Adrenal gland (tissue), 5 donors: ENCODE measurements around the gene FAM162B.

ENCODE experiments used
- POLR2A ChIP-seq, 2 donors: fragments of 450-650 bp; IDR thresholded peaks; one replicate each; pipeline ENCODE4 v1.6.1; 2017; ENCODE audit warnings: antibody characterized with exemption in 2 of 2, mild to moderate bottlenecking in 2 of 2, moderate library complexity in 1 of 2
- TF ChIP-seq, protein P1 (sequence below), 6 experiments: fragments of 450-650 bp in 4 of 6; fragments of 200-600 bp in 2 of 6; sonication (generic) in 1 of 6; IDR thresholded peaks; 1 replicate in 5 of 6; 2 replicates in 1 of 6; pipeline versions ENCODE4 v1.5.1 to v1.8.0; 2016 to 2021; ENCODE audit warnings: antibody characterized with exemption in 6 of 6, mild to moderate bottlenecking in 2 of 6, moderate library complexity in 1 of 6
- donor health status: DM: no; HTN: no; CAD: no.

DNA sequence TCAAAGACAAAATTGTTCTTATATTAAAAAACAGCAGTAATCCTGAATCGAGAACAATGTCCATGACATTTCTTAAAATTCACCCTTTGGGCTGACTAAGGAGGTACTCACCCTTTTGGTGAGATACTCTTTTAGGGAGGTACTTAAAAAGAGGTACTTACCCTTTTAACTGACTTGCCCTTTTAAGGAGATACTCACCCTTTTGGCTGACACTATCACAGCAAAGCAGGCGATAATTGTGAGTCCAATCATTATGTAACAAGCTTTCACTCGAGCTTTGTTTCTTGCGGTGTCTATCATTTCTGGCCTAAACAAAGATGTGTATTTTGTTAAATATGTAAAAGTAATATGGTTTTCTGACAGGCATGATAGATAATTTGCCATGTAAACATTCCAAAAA, 3.7 kb downstream of the FAM162B start:
- TF ChIP-seq POLR2A (IDR thresholded peaks at IDR 0.05) = no peak
- TF ChIP-seq, protein P1, sequence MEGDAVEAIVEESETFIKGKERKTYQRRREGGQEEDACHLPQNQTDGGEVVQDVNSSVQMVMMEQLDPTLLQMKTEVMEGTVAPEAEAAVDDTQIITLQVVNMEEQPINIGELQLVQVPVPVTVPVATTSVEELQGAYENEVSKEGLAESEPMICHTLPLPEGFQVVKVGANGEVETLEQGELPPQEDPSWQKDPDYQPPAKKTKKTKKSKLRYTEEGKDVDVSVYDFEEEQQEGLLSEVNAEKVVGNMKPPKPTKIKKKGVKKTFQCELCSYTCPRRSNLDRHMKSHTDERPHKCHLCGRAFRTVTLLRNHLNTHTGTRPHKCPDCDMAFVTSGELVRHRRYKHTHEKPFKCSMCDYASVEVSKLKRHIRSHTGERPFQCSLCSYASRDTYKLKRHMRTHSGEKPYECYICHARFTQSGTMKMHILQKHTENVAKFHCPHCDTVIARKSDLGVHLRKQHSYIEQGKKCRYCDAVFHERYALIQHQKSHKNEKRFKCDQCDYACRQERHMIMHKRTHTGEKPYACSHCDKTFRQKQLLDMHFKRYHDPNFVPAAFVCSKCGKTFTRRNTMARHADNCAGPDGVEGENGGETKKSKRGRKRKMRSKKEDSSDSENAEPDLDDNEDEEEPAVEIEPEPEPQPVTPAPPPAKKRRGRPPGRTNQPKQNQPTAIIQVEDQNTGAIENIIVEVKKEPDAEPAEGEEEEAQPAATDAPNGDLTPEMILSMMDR (IDR thresholded peaks at IDR 0.05) = no peak
